HEK293T (cell line): Measurements from ENCODE around the gene PCNX1.

Source experiments
- CTCF ChIA-PET: fragments of 350-600 bp; formaldehyde crosslinking; extraction: SDS; loops from one replicate; lab custom pipeline; 2021; ENCODE audit warnings: antibody characterized with exemption, inconsistent platforms; lab: Yijun Ruan, JAX
- POLR2A ChIA-PET: fragments of 350-600 bp; formaldehyde crosslinking; extraction: SDS; loops from one replicate; lab custom pipeline; 2020; ENCODE audit warnings: antibody characterized with exemption, inconsistent platforms; lab: Yijun Ruan, JAX
- DNase-seq: peaks from one replicate; pipeline ENCODE4 v3.0.0; 2012; ENCODE audit warnings: mixed read lengths; ENCODE audit errors: extremely low spot score
- ARNT ChIP-seq: fragments of 450-650 bp; IDR thresholded peaks from 2 replicates; pipeline ENCODE4 v1.6.1; 2017; ENCODE audit warnings: mild to moderate bottlenecking
- BHLHE40 ChIP-seq: fragments of 450-650 bp; IDR thresholded peaks from 2 replicates; pipeline ENCODE4 v1.6.1; 2016; ENCODE audit warnings: mild to moderate bottlenecking, moderate library complexity, borderline replicate concordance
- CTBP1 ChIP-seq: fragments of 450-650 bp; IDR thresholded peaks from 2 replicates; pipeline ENCODE4 v1.6.1; 2016; ENCODE audit warnings: borderline replicate concordance
- ELF4 ChIP-seq: fragments of 450-650 bp; IDR thresholded peaks from 2 replicates; pipeline ENCODE4 v1.6.1; 2017; ENCODE audit warnings: antibody characterized with exemption
- FOXA1 ChIP-seq: fragments of 450-650 bp; IDR thresholded peaks from 2 replicates; pipeline ENCODE4 v1.6.1; 2016; ENCODE audit warnings: mild to moderate bottlenecking
- FOXK2 ChIP-seq: fragments of 450-650 bp; IDR thresholded peaks from 2 replicates; pipeline ENCODE4 v1.6.1; 2016; ENCODE audit warnings: mild to moderate bottlenecking
- FOXM1 ChIP-seq: fragments of 450-650 bp; IDR thresholded peaks from 2 replicates; pipeline ENCODE4 v1.6.1; 2017; ENCODE audit warnings: mild to moderate bottlenecking, borderline replicate concordance
- HDGF ChIP-seq: fragments of 450-650 bp; IDR thresholded peaks from 2 replicates; pipeline ENCODE4 v1.6.1; 2017; ENCODE audit warnings: antibody characterized with exemption, borderline replicate concordance
- L3MBTL2 ChIP-seq: fragments of 450-650 bp; conservative IDR thresholded peaks from 2 replicates; pipeline ENCODE4 v1.6.1; 2016; ENCODE audit warnings: mild to moderate bottlenecking
- LEF1 ChIP-seq: fragments of 450-650 bp; IDR thresholded peaks from 2 replicates; pipeline ENCODE4 v1.6.1; 2017; ENCODE audit warnings: mild to moderate bottlenecking, borderline replicate concordance
- NFRKB ChIP-seq: fragments of 450-650 bp; IDR thresholded peaks from 2 replicates; pipeline ENCODE4 v1.6.1; 2016; ENCODE audit warnings: mild to moderate bottlenecking, moderate library complexity
- PKNOX1 ChIP-seq: fragments of 450-650 bp; IDR thresholded peaks from 2 replicates; pipeline ENCODE4 v1.6.1; 2016
- SP1 ChIP-seq: fragments of 450-650 bp; IDR thresholded peaks from 2 replicates; pipeline ENCODE4 v1.6.1; 2017
- SUZ12 ChIP-seq: fragments of 450-650 bp; IDR thresholded peaks from 2 replicates; pipeline ENCODE4 v1.6.1; 2016; ENCODE audit warnings: mild to moderate bottlenecking
- TARDBP ChIP-seq: fragments of 450-650 bp; IDR thresholded peaks from 2 replicates; pipeline ENCODE4 v1.6.1; 2016
- ZNF384 ChIP-seq: fragments of 450-650 bp; IDR thresholded peaks from 2 replicates; pipeline ENCODE4 v1.6.1; 2016

PCNX1 gene

GRCh38 chr14:70954068-70954467 is 46.8 kb downstream of the PCNX1 start:
- no peak for TF ChIP-seq L3MBTL2
- no peak for TF ChIP-seq NFRKB
- no peak for TF ChIP-seq SUZ12
- TF ChIP-seq ELF4, result no peak
- no peak for TF ChIP-seq BHLHE40
- no peak for TF ChIP-seq ARNT
- no peak for TF ChIP-seq SP1
- no peak for TF ChIP-seq FOXM1
- no peak for TF ChIP-seq PKNOX1
- CTCF ChIA-PET, result interaction anchor here (1.4 kb wide), 1 partner anchor 144 kb away, joined by 3 read pairs; the partner anchor contains the start of gene MAP3K9
- DNase-seq, result no peak
- POLR2A ChIA-PET, result no interaction called here

GRCh38 chr14:70955543-70956480 is 48.6 kb downstream of the PCNX1 start:
- peak; percentile 15 for DNase-seq
- POLR2A ChIA-PET, result no interaction called here
- CTCF ChIA-PET, result interaction anchor here (0.7 to 1.2 kb wide), 3 partner anchors 22 to 104 kb away, joined by 3 to 8 read pairs (median 4); partner anchors contain the start of gene PCNX1
- TF ChIP-seq FOXK2 (no peak), FOXM1 (no peak), SUZ12 (no peak), PKNOX1 (no peak)

- DNase-seq, result no peak
- TF ChIP-seq ARNT (no peak), HDGF (no peak), BHLHE40 (no peak), ELF4 (no peak), TARDBP (no peak), SUZ12 (no peak), CTBP1 (no peak), FOXA1 (no peak), ZNF384 (no peak), L3MBTL2 (no peak), SP1 (no peak), FOXK2 (no peak), LEF1 (no peak), PKNOX1 (no peak), NFRKB (no peak)
- ChIA-PET CTCF (interaction anchor here (1.2 kb wide), 1 partner anchor 50 kb away, joined by 8 read pairs; the partner anchor contains the start of gene PCNX1), POLR2A (no interaction called here)
Measured at GRCh38 chr14:70956511-70956910, 49.3 kb downstream of the PCNX1 start.

- DNase-seq, result no peak
- POLR2A ChIA-PET, result no interaction called here
- CTCF ChIA-PET, result no interaction called here
- TF ChIP-seq FOXK2 (no peak), PKNOX1 (no peak), FOXM1 (no peak), ARNT (no peak), LEF1 (no peak), CTBP1 (no peak), FOXA1 (no peak), SUZ12 (no peak)
Measured at GRCh38 chr14:70957710-70958109, 50.5 kb downstream of the PCNX1 start.

- no peak for DNase-seq
- ChIA-PET CTCF (interaction anchor here (0.6 kb wide), 1 partner anchor 447 kb away, joined by 3 read pairs; no protein-coding TSS in a partner anchor), POLR2A (no interaction called here)
- TF ChIP-seq SP1 (no peak), ELF4 (no peak), FOXM1 (no peak)
Measured at GRCh38 chr14:70962935-70963334, 55.7 kb downstream of the PCNX1 start.

GRCh38 chr14:70964492-70964891 is 57.2 kb downstream of the PCNX1 start:
- ChIA-PET POLR2A (interaction anchor here (1.3 kb wide), 1 partner anchor 57 kb away, joined by 3 read pairs; the partner anchor contains the start of gene PCNX1), CTCF (interaction anchor here (0.5 kb wide), 1 partner anchor 160 kb away, joined by 3 read pairs; no protein-coding TSS in a partner anchor)
- no peak for DNase-seq
- TF ChIP-seq ARNT (no peak), FOXK2 (no peak), LEF1 (no peak), PKNOX1 (no peak), FOXA1 (no peak), NFRKB (no peak), HDGF (no peak)
